Skeletal muscle satellite cell (primary cell): ENCODE results near the gene TSPAN32.
A peak's percentile ranks its signal among the peaks of the same experiment; 100 is the strongest.

Experiments used
- H3K27me3 ChIP-seq: 2 replicates; pipeline ENCODE4 v1.7.0; 2013; ENCODE audit warnings: low read length; ENCODE audit not compliant: control insufficient read depth, insufficient read depth
- H3K36me3 ChIP-seq: 2 replicates; pipeline ENCODE4 v1.7.0; 2013; ENCODE audit warnings: mild to moderate bottlenecking, control low read depth, low read length; ENCODE audit not compliant: insufficient read depth
- H3K4me1 ChIP-seq: 2 replicates; pipeline ENCODE4 v1.7.0; 2013; ENCODE audit warnings: low read length; ENCODE audit not compliant: control insufficient read depth, insufficient read depth
- H3K4me2 ChIP-seq: 2 replicates; pipeline ENCODE4 v1.7.0; 2013; ENCODE audit warnings: mild to moderate bottlenecking, low read length
- H3K4me3 ChIP-seq: 2 replicates; pipeline ENCODE4 v1.7.0; 2013; ENCODE audit warnings: low read length
- H3K9ac ChIP-seq: 2 replicates; pipeline ENCODE4 v1.7.0; 2013; ENCODE audit warnings: mild to moderate bottlenecking, low read depth, low read length, moderate library complexity
- H3K9me3 ChIP-seq: replicated peaks from 2 replicates; pipeline ENCODE4 v1.7.0; 2013; ENCODE audit warnings: mild to moderate bottlenecking, control low read depth, low read length

The TSPAN32 gene

GRCh38 chr11:2268729-2269600, 32.8 kb upstream of the TSPAN32 start:
- Histone ChIP-seq H3K4me1 (no peaks in the 10 kb centered on the region), H3K4me3 (peak overlapping the region; percentile 58), H3K27me3 (peaks cover 85% of the 10 kb centered on the region), H3K9me3 (no peaks in the 10 kb centered on the region), H3K36me3 (no peaks in the 10 kb centered on the region), H3K4me2 (peak overlapping the region; percentile 71), H3K9ac (no peak overlapping the region)

GRCh38 chr11:2269601-2270321, 32.1 kb upstream of the TSPAN32 start:
- Histone ChIP-seq H3K4me2 (peak overlapping the region; percentile 71), H3K4me3 (peak overlapping the region; percentile 58), H3K27me3 (peaks cover 87% of the 10 kb centered on the region), H3K36me3 (no peaks in the 10 kb centered on the region), H3K9ac (no peak overlapping the region), H3K4me1 (no peaks in the 10 kb centered on the region), H3K9me3 (no peaks in the 10 kb centered on the region)

- H3K9ac ChIP-seq, result no peak within 1 kb of the TSS
- no peaks in the 10 kb centered on the region for H3K36me3 ChIP-seq
- peak within 1 kb of the TSS; percentile 58 for H3K4me3 ChIP-seq
- no peaks in the 10 kb centered on the region for H3K4me1 ChIP-seq
- H3K4me2 ChIP-seq, result peak within 1 kb of the TSS; percentile 71
- no peaks in the 10 kb centered on the region for H3K9me3 ChIP-seq
- H3K27me3 ChIP-seq, result peaks cover 87% of the 10 kb centered on the region
These were observed 31.3 kb upstream of the TSPAN32 start, which contains the start of gene ASCL2 for GRCh38 chr11:2270322-2271076. Gene ASCL2, minus strand, starts transcription at chr11:2270588. Its CDS starts 256 bp downstream, at chr11:2270332.

- Histone ChIP-seq H3K9me3 (no peaks in the 10 kb centered on the region), H3K4me1 (no peaks in the 10 kb centered on the region), H3K36me3 (no peaks in the 10 kb centered on the region), H3K9ac (no peak overlapping the region), H3K4me2 (no peak overlapping the region), H3K27me3 (peaks cover 85% of the 10 kb centered on the region), H3K4me3 (no peak overlapping the region)
These were observed 30.8 kb upstream of the TSPAN32 start for GRCh38 chr11:2271077-2271326.

- Histone ChIP-seq H3K4me2 (no peak overlapping the region), H3K9ac (no peak overlapping the region), H3K4me1 (no peaks in the 10 kb centered on the region), H3K9me3 (no peaks in the 10 kb centered on the region), H3K4me3 (no peak overlapping the region), H3K27me3 (peaks cover 86% of the 10 kb centered on the region), H3K36me3 (no peaks in the 10 kb centered on the region)
These were observed 30.2 kb upstream of the TSPAN32 start for GRCh38 chr11:2271327-2272227.

GRCh38 chr11:2272228-2272945, 29.4 kb upstream of the TSPAN32 start:
- Histone ChIP-seq H3K9me3 (no peaks in the 10 kb centered on the region), H3K36me3 (no peaks in the 10 kb centered on the region), H3K4me1 (no peaks in the 10 kb centered on the region), H3K4me2 (no peak overlapping the region), H3K4me3 (no peak overlapping the region), H3K27me3 (peaks cover 89% of the 10 kb centered on the region), H3K9ac (no peak overlapping the region)

- Histone ChIP-seq H3K4me1 (no peaks in the 10 kb centered on the region), H3K36me3 (no peaks in the 10 kb centered on the region), H3K9me3 (no peaks in the 10 kb centered on the region), H3K4me2 (no peak overlapping the region), H3K9ac (no peak overlapping the region), H3K4me3 (no peak overlapping the region), H3K27me3 (peaks cover 89% of the 10 kb centered on the region)
These were observed 28.9 kb upstream of the TSPAN32 start for GRCh38 chr11:2272946-2273280.

GRCh38 chr11:2273311-2273710, 28.5 kb upstream of the TSPAN32 start:
- H3K9ac ChIP-seq, result no peak overlapping the region
- peaks cover 89% of the 10 kb centered on the region for H3K27me3 ChIP-seq
- no peak overlapping the region for H3K4me2 ChIP-seq
- H3K4me1 ChIP-seq, result no peaks in the 10 kb centered on the region
- no peaks in the 10 kb centered on the region for H3K36me3 ChIP-seq
- H3K9me3 ChIP-seq, result no peaks in the 10 kb centered on the region
- H3K4me3 ChIP-seq, result no peak overlapping the region

- Histone ChIP-seq H3K4me3 (no peak overlapping the region), H3K9me3 (no peaks in the 10 kb centered on the region), H3K4me2 (no peak overlapping the region), H3K27me3 (peaks cover 89% of the 10 kb centered on the region), H3K9ac (no peak overlapping the region), H3K36me3 (no peaks in the 10 kb centered on the region), H3K4me1 (no peaks in the 10 kb centered on the region)
These were observed 28.0 kb upstream of the TSPAN32 start for GRCh38 chr11:2273771-2274170.

- H3K9ac ChIP-seq, result no peak overlapping the region
- no peak overlapping the region for H3K4me3 ChIP-seq
- peaks cover 5% of the 10 kb centered on the region for H3K9me3 ChIP-seq
- no peaks in the 10 kb centered on the region for H3K4me1 ChIP-seq
- H3K27me3 ChIP-seq, result peaks cover 77% of the 10 kb centered on the region
- no peak overlapping the region for H3K4me2 ChIP-seq
- H3K36me3 ChIP-seq, result no peaks in the 10 kb centered on the region
These were observed 26.2 kb upstream of the TSPAN32 start for GRCh38 chr11:2275334-2276279.
